AML-193 (cell line): ENCODE data around the gene ANAPC1.
"Not testable (repeated sequence)": the region's sequence is repeated elsewhere in the genome, so short reads cannot be mapped to it uniquely, and the experiment has no call there.

Source experiments
- DNase-seq, 2 experiments: peaks; one replicate each; lab custom pipeline; 2025; lab: John Stamatoyannopoulos, UW

Gene ANAPC1

GRCh38 chr2:111905475-111905869 lies 21.5 kb upstream of the ANAPC1 start:
- not testable (repeated sequence) for DNase-seq

- DNase-seq: no peak
Measured at GRCh38 chr2:111904726-111905474, 20.9 kb upstream of the ANAPC1 start.

GRCh38 chr2:111903930-111904439 lies 20.0 kb upstream of the ANAPC1 start:
- DNase-seq: no peak

- DNase-seq: no peak
Measured at GRCh38 chr2:111903516-111903915, 19.5 kb upstream of the ANAPC1 start.

GRCh38 chr2:111900859-111901258 lies 16.9 kb upstream of the ANAPC1 start:
- peak; percentile 35 to 56 for DNase-seq

- no peak for DNase-seq
Measured at GRCh38 chr2:111898703-111899514, 14.9 kb upstream of the ANAPC1 start.

GRCh38 chr2:111897924-111898702 lies 14.1 kb upstream of the ANAPC1 start, which contains the start of gene MERTK:
Gene MERTK, plus strand, starts transcription at chr2:111898607. Its CDS starts 129 bp downstream, at chr2:111898736.
- peak in 1 of 2 experiments; percentile 19 for DNase-seq

GRCh38 chr2:111897630-111897923 lies 13.6 kb upstream of the ANAPC1 start:
- DNase-seq: no peak

GRCh38 chr2:111896576-111896975 lies 12.6 kb upstream of the ANAPC1 start:
- DNase-seq: no peak

- DNase-seq: no peak
Measured at GRCh38 chr2:111896024-111896423, 12.0 kb upstream of the ANAPC1 start.

GRCh38 chr2:111884592-111884964 lies 585 bp upstream of the ANAPC1 start:
- no peak for DNase-seq

- not testable (repeated sequence) for DNase-seq
Measured at GRCh38 chr2:111872806-111873205, 11.2 kb downstream of the ANAPC1 start.

GRCh38 chr2:111865124-111865523 lies 18.9 kb downstream of the ANAPC1 start:
- not testable (repeated sequence) for DNase-seq

- not testable (repeated sequence) for DNase-seq
Measured at GRCh38 chr2:111860005-111860404, 24.0 kb downstream of the ANAPC1 start.

GRCh38 chr2:111852544-111852943 lies 31.4 kb downstream of the ANAPC1 start:
- not testable (repeated sequence) for DNase-seq

GRCh38 chr2:111850646-111851045 lies 33.3 kb downstream of the ANAPC1 start:
- DNase-seq: peak; percentile 7 to 33

GRCh38 chr2:111839625-111840282 lies 44.2 kb downstream of the ANAPC1 start:
- not testable (repeated sequence) for DNase-seq

GRCh38 chr2:111838992-111839391 lies 45.0 kb downstream of the ANAPC1 start:
- DNase-seq: not testable (repeated sequence)

- not testable (repeated sequence) for DNase-seq
Measured at GRCh38 chr2:111834221-111834620, 49.8 kb downstream of the ANAPC1 start.

- DNase-seq: not testable (repeated sequence)
Measured at GRCh38 chr2:111830479-111830878, 53.5 kb downstream of the ANAPC1 start.

GRCh38 chr2:111828217-111828766 lies 55.7 kb downstream of the ANAPC1 start:
- not testable (repeated sequence) for DNase-seq
